NCI-H510A (cell line): ENCODE data around the gene PET100.

Experiments
- DNase-seq: peaks from one replicate; lab custom pipeline; 2025; lab: John Stamatoyannopoulos, UW

The PET100 gene

DNA sequence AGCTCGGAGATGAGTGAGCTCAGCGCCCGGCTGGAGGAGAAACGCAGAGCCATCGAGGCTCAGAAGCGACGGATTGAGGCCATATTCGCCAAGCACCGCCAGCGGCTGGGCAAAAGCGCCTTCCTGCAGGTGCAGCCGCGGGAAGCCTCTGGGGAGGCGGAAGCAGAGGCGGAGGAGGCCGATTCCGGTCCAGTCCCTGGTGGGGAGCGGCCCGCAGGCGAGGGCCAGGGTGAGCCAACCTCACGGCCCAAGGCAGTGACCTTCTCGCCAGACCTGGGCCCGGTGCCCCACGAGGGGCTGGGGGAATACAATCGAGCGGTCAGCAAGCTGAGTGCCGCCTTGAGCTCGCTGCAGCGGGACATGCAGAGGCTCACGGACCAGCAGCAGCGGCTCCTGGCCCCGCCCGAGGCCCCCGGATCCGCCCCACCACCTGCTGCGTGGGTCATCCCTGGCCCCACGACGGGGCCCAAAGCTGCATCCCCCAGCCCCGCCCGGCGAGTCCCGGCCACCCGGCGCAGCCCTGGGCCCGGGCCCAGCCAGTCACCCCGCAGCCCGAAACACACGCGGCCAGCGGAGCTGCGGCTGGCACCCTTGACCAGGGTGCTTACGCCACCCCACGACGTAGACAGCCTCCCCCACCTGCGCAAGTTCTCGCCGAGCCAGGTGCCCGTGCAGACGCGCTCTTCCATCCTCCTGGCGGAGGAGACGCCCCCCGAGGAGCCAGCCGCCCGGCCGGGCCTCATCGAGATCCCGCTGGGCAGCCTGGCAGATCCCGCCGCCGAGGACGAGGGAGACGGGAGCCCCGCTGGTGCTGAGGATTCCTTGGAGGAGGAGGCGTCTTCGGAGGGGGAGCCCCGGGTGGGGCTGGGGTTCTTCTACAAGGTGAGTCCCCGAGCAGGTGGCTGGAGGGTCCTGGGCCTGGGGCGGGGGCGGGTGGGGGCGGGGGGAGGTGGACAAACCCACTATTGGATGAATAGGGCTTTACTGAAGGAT, 17.0 kb upstream of the PET100 start:
- DNase-seq = no peak

- no peak for DNase-seq
Measured at GRCh38 chr19:7614859-7615741, 14.5 kb upstream of the PET100 start.

DNA sequence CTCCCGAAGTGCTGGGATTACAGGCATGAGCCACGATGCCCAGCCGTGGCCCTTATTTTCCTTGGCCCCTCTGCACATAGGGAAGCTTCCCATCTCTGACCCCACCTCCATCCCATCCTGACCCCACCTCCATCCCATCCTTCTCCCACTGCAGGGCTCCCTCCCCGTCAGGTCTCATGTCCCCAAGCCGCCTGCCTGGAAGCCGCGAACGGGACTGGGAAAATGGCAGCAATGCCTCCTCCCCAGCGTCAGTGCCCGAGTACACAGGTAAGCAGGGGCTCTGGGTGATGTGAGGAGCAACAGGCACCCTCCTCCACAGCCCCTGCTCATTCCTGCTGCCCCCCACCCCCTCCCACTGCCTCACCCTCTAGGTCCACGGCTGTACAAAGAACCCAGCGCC, 12.4 kb upstream of the PET100 start:
- DNase-seq = no peak

DNA sequence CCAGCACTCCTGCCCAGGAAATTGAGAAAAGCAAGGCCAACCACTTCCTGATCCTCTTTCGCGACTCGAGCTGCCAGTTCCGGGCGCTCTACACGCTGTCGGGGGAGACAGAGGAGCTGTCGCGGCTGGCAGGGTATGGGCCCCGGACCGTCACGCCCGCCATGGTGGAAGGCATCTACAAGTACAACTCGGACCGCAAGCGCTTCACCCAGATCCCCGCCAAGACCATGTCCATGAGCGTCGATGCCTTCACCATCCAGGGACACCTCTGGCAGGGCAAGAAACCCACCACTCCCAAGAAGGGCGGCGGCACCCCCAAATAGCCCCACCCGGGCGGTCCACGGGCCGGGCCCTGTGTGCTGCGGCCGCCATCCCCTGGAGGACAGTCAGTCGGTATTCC, 11.9 kb upstream of the PET100 start:
- no peak for DNase-seq

DNA sequence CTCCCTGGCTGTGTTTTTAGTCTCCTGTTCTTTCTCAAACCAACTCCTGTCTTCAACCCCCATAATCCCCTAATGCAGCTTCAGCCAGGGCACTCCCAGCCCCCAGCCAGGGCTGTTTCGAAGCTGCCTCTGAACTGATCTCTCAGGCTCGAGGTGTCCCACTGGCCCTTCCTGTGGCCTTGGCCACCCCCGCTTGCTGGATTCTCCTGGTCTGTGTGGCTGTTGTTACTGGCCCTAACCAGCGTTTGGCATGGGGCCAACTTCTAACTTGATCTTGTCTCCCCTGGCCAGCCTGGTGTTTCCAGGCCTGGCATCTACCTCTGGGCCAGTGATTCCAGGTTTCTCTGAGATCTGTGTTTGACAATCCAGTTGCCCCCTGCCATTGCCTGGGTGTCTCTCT, 11.2 kb upstream of the PET100 start:
- no peak for DNase-seq

GRCh38 chr19:7618771-7619510, 10.7 kb upstream of the PET100 start:
- DNase-seq = no peak

DNA sequence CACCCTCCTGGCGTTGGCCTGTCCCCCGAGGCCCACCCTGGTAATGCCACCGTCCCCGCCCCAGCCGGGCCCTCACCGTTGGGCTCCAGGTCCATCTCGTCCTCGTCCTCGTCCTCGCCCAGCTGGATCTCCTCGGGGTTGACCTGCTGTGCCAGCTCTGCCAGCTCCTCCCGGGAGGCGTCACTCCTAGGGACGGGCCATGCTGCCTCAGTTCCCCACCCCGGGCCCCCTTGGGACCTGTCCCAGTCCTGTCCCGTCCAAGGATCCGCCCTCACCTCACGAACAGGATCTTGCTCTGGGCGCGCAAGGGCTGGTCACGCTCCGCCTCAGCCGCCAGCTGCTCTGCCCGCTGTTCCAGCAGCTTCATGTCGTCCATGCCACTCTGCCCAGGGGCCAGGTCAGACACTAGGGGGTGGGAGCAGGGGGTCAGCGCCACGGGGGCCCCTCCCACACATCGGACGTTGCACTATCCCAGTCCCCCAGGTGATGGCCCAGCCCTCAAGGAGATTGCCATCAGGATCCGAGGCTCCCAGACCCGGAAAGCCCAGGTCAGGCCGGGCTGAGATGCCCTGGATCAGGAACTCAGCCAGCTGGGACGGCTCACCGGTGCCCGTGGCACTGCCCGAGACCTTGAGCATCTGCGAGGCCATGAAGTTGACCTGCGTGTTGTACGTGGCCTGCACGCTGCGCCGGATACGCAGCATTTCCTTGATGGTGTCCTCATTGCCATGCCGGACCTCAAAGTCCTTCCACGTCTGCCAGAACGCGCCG, 9.7 kb upstream of the PET100 start:
- DNase-seq = no peak

GRCh38 chr19:7620442-7621412, 8.9 kb upstream of the PET100 start:
- no peak for DNase-seq

GRCh38 chr19:7622933-7623685, 6.5 kb upstream of the PET100 start:
- no peak for DNase-seq

- no peak for DNase-seq
Measured at GRCh38 chr19:7623725-7624603, 5.6 kb upstream of the PET100 start.

DNA sequence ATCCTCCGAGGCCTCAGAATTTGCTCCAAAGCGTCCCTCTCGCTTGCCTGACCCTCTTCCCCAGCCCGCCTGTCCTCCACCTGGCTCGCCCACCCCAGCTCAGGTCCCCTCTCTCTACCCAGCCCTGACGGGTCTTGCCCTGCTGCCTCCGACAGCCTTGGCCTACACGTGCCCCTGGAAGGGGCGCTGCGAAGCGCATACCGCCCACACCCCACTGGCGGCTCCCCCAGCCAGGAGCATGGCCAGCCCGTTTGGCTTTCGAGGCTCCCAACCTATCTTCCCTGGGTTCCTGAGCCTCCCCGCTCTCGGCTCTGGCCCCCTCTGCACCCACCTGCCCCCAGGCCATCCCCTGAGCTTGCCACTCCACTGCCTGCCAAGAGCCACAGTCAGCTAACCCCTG, 4.8 kb upstream of the PET100 start:
- DNase-seq = no peak

DNA sequence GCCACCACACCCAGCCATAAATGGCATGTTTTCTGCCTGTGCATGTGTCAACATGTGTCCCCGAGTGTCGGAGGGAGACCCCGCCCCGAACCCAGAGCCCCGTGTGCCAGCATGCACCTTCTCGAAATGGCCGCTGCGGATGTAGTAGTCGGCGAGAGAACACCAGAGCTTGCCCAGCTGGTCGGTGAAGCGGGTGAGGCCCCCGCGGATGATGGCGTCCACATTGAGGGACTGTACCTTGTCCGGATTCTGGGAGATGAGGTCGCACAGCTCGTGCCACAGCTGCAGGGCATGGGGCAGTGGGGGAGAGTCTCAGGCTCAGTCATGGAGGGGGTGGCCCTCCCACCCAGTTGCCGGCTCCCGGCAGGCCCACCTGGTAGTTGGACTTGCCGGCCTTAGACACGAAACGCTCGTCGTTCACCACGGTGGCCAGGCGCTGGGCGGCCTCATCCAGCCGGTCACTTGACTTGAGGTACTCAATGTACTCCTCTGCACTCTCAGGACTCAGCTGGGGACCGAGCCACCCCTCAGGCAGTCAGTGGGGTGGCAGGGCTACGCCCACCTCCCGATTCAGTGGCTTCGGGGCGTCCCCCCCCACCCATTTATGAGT, 3.7 kb upstream of the PET100 start:
- no peak for DNase-seq

DNA sequence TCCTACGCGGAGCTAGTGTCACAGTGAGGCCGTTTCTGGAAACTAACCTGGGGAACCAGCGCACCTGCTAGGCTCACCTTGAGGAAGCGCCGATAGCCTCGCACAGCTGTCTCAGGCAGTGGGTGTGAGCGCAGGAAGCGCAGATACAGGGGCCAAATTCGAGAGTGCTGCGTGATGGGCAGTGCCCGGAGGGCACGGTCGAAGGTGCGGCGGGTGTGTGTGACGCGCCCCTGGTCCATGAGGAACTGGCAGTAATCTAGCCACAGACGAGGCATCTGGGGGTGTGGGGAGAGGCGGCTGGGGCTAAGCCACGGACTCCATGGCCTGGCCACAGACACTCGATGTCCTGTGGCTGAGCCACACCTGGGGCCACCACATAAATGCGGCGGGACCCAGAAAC, 2.4 kb upstream of the PET100 start:
- no peak for DNase-seq

DNA sequence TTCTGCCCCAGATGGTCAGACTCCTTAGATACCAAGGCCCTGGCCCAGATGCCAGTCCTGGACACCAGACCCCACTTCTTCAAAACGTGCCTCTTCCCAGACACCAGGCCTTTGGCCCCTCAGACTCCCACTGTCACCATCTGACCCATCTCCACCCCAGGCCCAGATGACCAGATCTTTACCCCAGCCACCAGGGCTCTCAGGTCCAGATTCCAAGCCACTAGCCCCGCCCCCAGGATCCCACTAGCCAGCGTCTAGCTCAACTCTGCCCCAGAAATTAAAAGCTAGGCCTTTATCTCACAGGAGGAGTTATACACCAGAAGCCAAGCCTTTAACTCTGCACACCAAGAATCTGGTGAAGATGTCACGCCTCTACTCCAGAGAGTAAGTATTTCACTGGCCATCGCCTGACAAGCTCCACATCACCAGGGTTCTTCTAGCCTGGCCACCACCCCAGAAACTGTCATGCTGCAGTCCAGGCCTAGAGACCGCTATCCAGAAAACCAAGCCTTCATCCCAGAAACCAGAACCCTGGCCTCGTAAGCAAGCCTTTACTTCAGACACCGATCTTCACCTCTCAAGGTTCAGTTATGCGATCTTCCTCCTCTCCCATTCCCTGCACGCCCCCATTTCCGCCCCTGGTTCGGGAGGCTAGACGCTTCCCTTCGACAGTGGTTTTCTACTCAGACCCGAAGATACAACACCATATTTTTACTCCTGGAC, 843 bp upstream of the PET100 start:
- no peak for DNase-seq

- no peak for DNase-seq
Measured at GRCh38 chr19:7631577-7631976, 2.0 kb downstream of the PET100 start.

- no peak for DNase-seq
Measured at GRCh38 chr19:7632340-7633203, 3.0 kb downstream of the PET100 start.
